PC-9 (cell line): ENCODE measurements around the gene ANKRD33B. TPM values are rescaled to one million over a fixed set of nuclear protein-coding genes. Genes with fewer than 3 reads are reported as not detected.

Source experiments
- BruUV-seq: library from RNA; stranded (reverse); fragments of 400-500 nt; replicated peaks from 2 replicates; lab custom pipeline; 2021; lab: Mats Ljungman, UMichigan
- CTCF ChIA-PET: fragments of 300-600 bp; sonication (Branson Sonifier 250); formaldehyde crosslinking; loops from one replicate; lab custom pipeline; 2022; ENCODE audit warnings: antibody characterized with exemption; lab: Charles Lee
- POLR2A ChIA-PET: fragments of 300-600 bp; sonication (Branson Sonifier 250); formaldehyde crosslinking; loops from one replicate; lab custom pipeline; 2022; ENCODE audit warnings: antibody characterized with exemption; ENCODE audit not compliant: unreplicated experiment; lab: Charles Lee
- DNase-seq, 2 experiments: peaks; one replicate each; pipeline versions ENCODE4 v3.0.0 to v3.0.0-alpha.2; 2015 to 2022; ENCODE audit warnings: mixed read lengths in 1 of 2
- H2AFZ ChIP-seq: fragments of 200-600 bp; sonication (generic); 2 replicates; pipeline ENCODE4 v1.8.1; 2017; ENCODE audit warnings: antibody characterized with exemption
- H3F3A ChIP-seq: fragments of 200-600 bp; sonication (generic); 2 replicates; pipeline ENCODE4 v1.8.1; 2017; ENCODE audit warnings: antibody characterized with exemption, mild to moderate bottlenecking, low read depth; ENCODE audit not compliant: insufficient read depth
- H3K27ac ChIP-seq: fragments of 200-600 bp; sonication (generic); 2 replicates; pipeline ENCODE4 v1.6.1; 2016; ENCODE audit warnings: mixed run types
- H3K27me3 ChIP-seq: fragments of 200-600 bp; sonication (generic); 2 replicates; pipeline ENCODE4 v1.6.1; 2016; ENCODE audit warnings: low read depth, mixed run types; ENCODE audit not compliant: insufficient read depth
- H3K36me3 ChIP-seq: fragments of 200-600 bp; sonication (generic); 2 replicates; pipeline ENCODE4 v1.6.1; 2016; ENCODE audit warnings: low read depth, mixed run types
- H3K4me1 ChIP-seq: fragments of 200-600 bp; sonication (generic); replicated peaks from 2 replicates; pipeline ENCODE4 v1.6.1; 2016; ENCODE audit warnings: mixed run types; ENCODE audit not compliant: insufficient read depth
- H3K4me2 ChIP-seq: fragments of 200-600 bp; sonication (generic); 2 replicates; pipeline ENCODE4 v1.6.1; 2017; ENCODE audit warnings: mixed run types
- H3K4me3 ChIP-seq: fragments of 200-600 bp; sonication (generic); 2 replicates; pipeline ENCODE4 v1.6.1; 2016; ENCODE audit warnings: mixed run types
- H3K79me2 ChIP-seq: fragments of 200-600 bp; sonication (generic); 2 replicates; pipeline ENCODE4 v1.6.1; 2017; ENCODE audit warnings: low read depth, mixed run types
- H3K9me2 ChIP-seq: fragments of 200-600 bp; sonication (generic); 2 replicates; pipeline ENCODE4 v1.8.1; 2017; ENCODE audit warnings: mild to moderate bottlenecking; ENCODE audit not compliant: insufficient read depth
- H3K9me3 ChIP-seq: fragments of 200-600 bp; sonication (generic); 2 replicates; pipeline ENCODE4 v1.8.1; 2016; ENCODE audit warnings: low read depth; ENCODE audit not compliant: insufficient read depth
- H4K20me1 ChIP-seq: fragments of 200-600 bp; sonication (generic); 2 replicates; pipeline ENCODE4 v1.8.1; 2017; ENCODE audit not compliant: insufficient read depth
- CTCF ChIP-seq: fragments of 200-600 bp; sonication (generic); conservative IDR thresholded peaks from 2 replicates; pipeline ENCODE4 v1.6.1; 2017; ENCODE audit warnings: mixed run types, antibody characterized with exemption, mild to moderate bottlenecking, moderate library complexity
- EZH2 ChIP-seq: fragments of 200-600 bp; sonication (generic); IDR thresholded peaks from 2 replicates; pipeline ENCODE4 v1.8.0; 2017; ENCODE audit warnings: antibody characterized with exemption, low read depth
- intact Hi-C: fragments of 100-400 bp; cut with micrococcal nuclease; formaldehyde crosslinking; loops from one replicate; pipeline ENCODE4 v1.10.0; 2022; ENCODE audit not compliant: unreplicated experiment
- total RNA-seq: library from RNA; stranded (reverse); gene quantifications from 2 replicates; pipeline ENCODE4 v1.2.3, GENCODE V29; 2021

ANKRD33B gene
- total RNA-seq, 1 experiment from 2014 or later = 32.1 TPM

GRCh38 chr5:10556289-10556807 is 7.5 kb upstream of the ANKRD33B start:
- Histone ChIP-seq H3F3A (peaks cover 31% of the 10 kb centered on the region), H3K9me3 (no peaks in the 10 kb centered on the region), H3K79me2 (no peaks in the 10 kb centered on the region), H3K9me2 (no peaks in the 10 kb centered on the region), H2AFZ (no peak overlapping the region), H3K4me2 (peak overlapping the region; percentile 60), H3K4me3 (peak overlapping the region; percentile 13; the same call in 1 of the 2 replicates), H4K20me1 (no peaks in the 10 kb centered on the region), H3K36me3 (no peaks in the 10 kb centered on the region), H3K27ac (peak overlapping the region; percentile 89), H3K4me1 (peaks cover 68% of the 10 kb centered on the region), H3K27me3 (no peaks in the 10 kb centered on the region)
- no TSS peak for BruUV-seq
- TF ChIP-seq EZH2 = no peak
- no peak for TF ChIP-seq CTCF
- CTCF ChIA-PET = interaction anchor here (0.7 kb wide), 2 partner anchors 51 to 78 kb away, joined by 4 to 6 read pairs; no protein-coding TSS in a partner anchor
- POLR2A ChIA-PET = interaction anchor here (0.6 to 0.8 kb wide), 2 partner anchors 12 to 37 kb away, joined by 3 to 10 read pairs; no protein-coding TSS in a partner anchor
- intact Hi-C loops = no loop called here
- peak; percentile 85 to 95 for DNase-seq

- TF ChIP-seq EZH2 = no peak
- no peak for TF ChIP-seq CTCF
- Histone ChIP-seq H3K4me3 (no peak overlapping the region), H3K4me1 (peaks cover 64% of the 10 kb centered on the region), H4K20me1 (no peaks in the 10 kb centered on the region), H3K27me3 (no peaks in the 10 kb centered on the region), H3K79me2 (no peaks in the 10 kb centered on the region), H3K27ac (peak overlapping the region; percentile 89), H3K4me2 (peak overlapping the region; percentile 60), H3K9me2 (no peaks in the 10 kb centered on the region), H2AFZ (no peak overlapping the region), H3K9me3 (no peaks in the 10 kb centered on the region), H3K36me3 (no peaks in the 10 kb centered on the region), H3F3A (peaks cover 25% of the 10 kb centered on the region)
- BruUV-seq = no TSS peak
- ChIA-PET POLR2A (interaction anchor here (0.5 to 0.9 kb wide), 8 partner anchors 7 to 327 kb away, joined by 3 to 25 read pairs (median 7); no protein-coding TSS in a partner anchor), CTCF (interaction anchor here (0.6 to 0.8 kb wide), 2 partner anchors 61 to 133 kb away, joined by 3 read pairs; no protein-coding TSS in a partner anchor)
- peak in 1 of 2 experiments; percentile 74 for DNase-seq
- intact Hi-C loops = no loop called here
Observed at GRCh38 chr5:10556893-10557746, 6.8 kb upstream of the ANKRD33B start.

GRCh38 chr5:10559151-10559550 is 4.7 kb upstream of the ANKRD33B start:
- Histone ChIP-seq H4K20me1 (no peaks in the 10 kb centered on the region), H3K9me2 (no peaks in the 10 kb centered on the region), H3K27ac (no peak overlapping the region), H3K79me2 (peaks cover 12% of the 10 kb centered on the region), H3F3A (peaks cover 21% of the 10 kb centered on the region), H3K36me3 (no peaks in the 10 kb centered on the region), H3K4me1 (peaks cover 55% of the 10 kb centered on the region), H3K4me3 (no peak overlapping the region), H3K9me3 (no peaks in the 10 kb centered on the region), H3K4me2 (no peak overlapping the region), H2AFZ (no peak overlapping the region), H3K27me3 (no peaks in the 10 kb centered on the region)
- TF ChIP-seq EZH2 (no peak), CTCF (no peak)
- intact Hi-C loops = no loop called here
- ChIA-PET POLR2A (interaction anchor here (0.7 to 1.0 kb wide), 2 partner anchors 8 to 206 kb away, joined by 4 to 8 read pairs; no protein-coding TSS in a partner anchor), CTCF (interaction anchor here (0.7 to 1.2 kb wide), 3 partner anchors 8 to 139 kb away, joined by 4 to 6 read pairs (median 4); no protein-coding TSS in a partner anchor)
- no TSS peak for BruUV-seq
- DNase-seq = no peak
